ENCODE results near the gene SCAF4. TPM values are rescaled to one million over a fixed set of nuclear protein-coding genes. Genes with fewer than 3 reads are reported as not detected.
A peak's percentile ranks its signal among the peaks of the same experiment; 100 is the strongest.

The SCAF4 gene
- polyA plus RNA-seq, 1 of the 3 experiments (the other 2 are of a cell fraction): 8.5 TPM

DNA sequence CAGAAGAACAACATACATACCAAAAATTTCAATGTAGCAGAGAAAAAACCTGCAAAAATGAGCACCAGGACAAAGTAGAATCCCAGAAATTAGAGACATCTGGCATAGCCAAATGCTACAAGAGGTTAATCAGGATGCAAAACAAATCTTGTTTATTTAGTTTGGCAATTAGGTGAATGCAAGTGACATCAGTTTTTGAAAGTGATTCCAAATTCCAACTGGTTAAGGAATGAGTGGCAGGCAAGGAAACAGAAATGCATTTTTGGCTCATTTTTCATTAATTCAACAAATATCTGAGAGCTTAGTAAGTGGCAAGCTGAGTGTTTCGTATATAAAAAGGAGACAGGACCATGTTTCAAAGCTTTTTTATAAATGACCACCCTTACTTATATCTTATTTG is 21.3 kb downstream of the SCAF4 start:
- Histone ChIP-seq H3K79me2 (ENCODE audit: insufficient read depth) (peaks cover 100% of the 10 kb centered on the region), H3K9me3 (no peaks in the 10 kb centered on the region), H3K27me3 (ENCODE audit: insufficient read depth) (no peaks in the 10 kb centered on the region), H2AFZ (ENCODE audit: low read depth) (no peak overlapping the region), H3K4me3 (ENCODE audit: low read depth in 2 of 2, low read length in 1 of 2) (no peak overlapping the region), H3K4me1 (ENCODE audit: control insufficient read depth in 1 of 2, insufficient read depth in 2 of 2, low read depth in 1 of 2, low read length in 1 of 2) (peaks cover 4 to 34% of the 10 kb centered on the region in 2 experiments), H3F3A (replicated peaks; ENCODE audit: insufficient read depth) (peaks cover 28% of the 10 kb centered on the region), H3K9ac (no peak overlapping the region), H3K9me2 (no peaks in the 10 kb centered on the region), H3K4me2 (peak overlapping the region; percentile 24; the same call in 1 of the 2 replicates), H3K36me3 (replicated peaks in 1 of 2; ENCODE audit: control insufficient read depth in 1 of 2, insufficient read depth in 2 of 2, low read length in 1 of 2) (peaks cover 0 to 3% of the 10 kb centered on the region in 2 experiments), H4K20me1 (ENCODE audit: insufficient read depth) (peaks cover 97% of the 10 kb centered on the region), H3K27ac (ENCODE audit: low read depth in 2 of 2, low read length in 1 of 2) (peak overlapping the region in 1 of 2 experiments; percentile 50; a peak in 2 of 4 replicates)
- ChIA-PET CTCF (no interaction called here), POLR2A (no interaction called here)
- TF ChIP-seq EZH2phosphoT487 (IDR thresholded peaks at IDR 0.05; ENCODE audit: borderline replicate concordance, low read depth) (no peak), NRF1 (IDR thresholded peaks at IDR 0.05; ENCODE audit: low read depth, low read length) (no peak), FOSL2 (IDR thresholded peaks at IDR 0.05; ENCODE audit: borderline replicate concordance, low read depth) (no peak; the same call in 1 of the 2 replicates), ELF1 (IDR thresholded peaks at IDR 0.05) (no peak), NFIC (IDR thresholded peaks at IDR 0.05; ENCODE audit: borderline replicate concordance) (peak; percentile 48; the same call in 1 of the 2 replicates), JUND (IDR thresholded peaks at IDR 0.05) (peak; percentile 20; the same call in 1 of the 2 replicates), FOXJ3 (CRISPR knock-in tag; IDR thresholded peaks at IDR 0.05) (no peak), TEAD4 (IDR thresholded peaks at IDR 0.05; ENCODE audit: borderline replicate concordance, insufficient read depth) (peak; percentile 60; the same call in 1 of the 2 replicates), GATA2 (CRISPR knock-in tag; IDR thresholded peaks at IDR 0.05) (no peak), EP300 (IDR thresholded peaks at IDR 0.05; ENCODE audit: borderline replicate concordance in 1 of 2, low read depth in 1 of 2, low read length in 1 of 2) (0 out of 4 replicates have a peak, but pooled peaks of 1 of the 2 experiments have one; percentile 7), TCF12 (IDR thresholded peaks at IDR 0.05) (0 out of 2 replicates have a peak, but pooled peaks have one; percentile 30), RCOR1 (IDR thresholded peaks at IDR 0.05; ENCODE audit: low read length) (no peak)
- TF ChIP-seq, protein P1, sequence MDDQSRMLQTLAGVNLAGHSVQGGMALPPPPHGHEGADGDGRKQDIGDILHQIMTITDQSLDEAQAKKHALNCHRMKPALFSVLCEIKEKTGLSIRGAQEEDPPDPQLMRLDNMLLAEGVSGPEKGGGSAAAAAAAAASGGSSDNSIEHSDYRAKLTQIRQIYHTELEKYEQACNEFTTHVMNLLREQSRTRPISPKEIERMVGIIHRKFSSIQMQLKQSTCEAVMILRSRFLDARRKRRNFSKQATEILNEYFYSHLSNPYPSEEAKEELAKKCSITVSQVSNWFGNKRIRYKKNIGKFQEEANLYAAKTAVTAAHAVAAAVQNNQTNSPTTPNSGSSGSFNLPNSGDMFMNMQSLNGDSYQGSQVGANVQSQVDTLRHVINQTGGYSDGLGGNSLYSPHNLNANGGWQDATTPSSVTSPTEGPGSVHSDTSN (IDR thresholded peaks at IDR 0.05): peak; percentile 77
- TF ChIP-seq, protein P2, sequence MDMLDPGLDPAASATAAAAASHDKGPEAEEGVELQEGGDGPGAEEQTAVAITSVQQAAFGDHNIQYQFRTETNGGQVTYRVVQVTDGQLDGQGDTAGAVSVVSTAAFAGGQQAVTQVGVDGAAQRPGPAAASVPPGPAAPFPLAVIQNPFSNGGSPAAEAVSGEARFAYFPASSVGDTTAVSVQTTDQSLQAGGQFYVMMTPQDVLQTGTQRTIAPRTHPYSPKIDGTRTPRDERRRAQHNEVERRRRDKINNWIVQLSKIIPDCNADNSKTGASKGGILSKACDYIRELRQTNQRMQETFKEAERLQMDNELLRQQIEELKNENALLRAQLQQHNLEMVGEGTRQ (IDR thresholded peaks at IDR 0.05; ENCODE audit: borderline replicate concordance, low read depth, low read length): no peak
- 23% methylated on average over 1 of the region's 1 CpG for WGBS (ENCODE audit: low lambda C conversion rate)
- DNase-seq: no peak

DNA sequence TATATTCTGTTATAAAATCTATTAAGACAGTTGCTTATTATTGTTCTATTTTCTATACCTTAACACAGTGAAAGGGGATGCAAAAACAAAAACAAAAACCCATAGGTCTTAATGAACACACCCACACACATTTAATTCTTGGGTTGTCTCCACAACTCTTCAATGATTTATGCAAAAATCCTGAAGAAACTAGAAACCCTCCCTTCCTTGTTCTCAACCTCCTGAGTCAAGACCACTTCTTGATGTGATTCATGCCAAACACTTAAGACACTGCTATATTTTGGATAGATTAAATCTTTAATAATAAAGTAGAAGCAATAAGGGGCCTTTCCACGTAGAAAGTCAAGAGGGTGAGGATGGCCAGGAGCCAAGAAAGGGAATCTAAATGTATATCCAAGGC is 23.4 kb downstream of the SCAF4 start:
- H3K36me3 ChIP-seq (replicated peaks in 1 of 2; ENCODE audit: control insufficient read depth in 1 of 2, insufficient read depth in 2 of 2, low read length in 1 of 2): peaks cover 10 to 16% of the 10 kb centered on the region in 2 experiments
- H3K4me3 ChIP-seq (ENCODE audit: low read depth in 2 of 2, low read length in 1 of 2): no peak overlapping the region
- peaks cover 11% of the 10 kb centered on the region for H3F3A ChIP-seq (replicated peaks; ENCODE audit: insufficient read depth)
- H4K20me1 ChIP-seq (ENCODE audit: insufficient read depth): peaks cover 77% of the 10 kb centered on the region
- 37% methylated on average over 1 of the region's 1 CpG for WGBS (ENCODE audit: low lambda C conversion rate)
- peaks cover 0 to 18% of the 10 kb centered on the region in 2 experiments for H3K4me1 ChIP-seq (ENCODE audit: control insufficient read depth in 1 of 2, insufficient read depth in 2 of 2, low read depth in 1 of 2, low read length in 1 of 2)
- peak overlapping the region in 1 of 2 experiments; percentile 17; a peak in 2 of 4 replicates for H3K27ac ChIP-seq (ENCODE audit: low read depth in 2 of 2, low read length in 1 of 2)
- no peak overlapping the region for H3K4me2 ChIP-seq
- H3K27me3 ChIP-seq (ENCODE audit: insufficient read depth): no peaks in the 10 kb centered on the region
- no peaks in the 10 kb centered on the region for H3K9me3 ChIP-seq
- no peaks in the 10 kb centered on the region for H3K9me2 ChIP-seq
- TF ChIP-seq TCF12 (IDR thresholded peaks at IDR 0.05) (no peak), EP300 (IDR thresholded peaks at IDR 0.05; ENCODE audit: borderline replicate concordance in 1 of 2, low read depth in 1 of 2, low read length in 1 of 2) (no peak), RAD21 (IDR thresholded peaks at IDR 0.05; ENCODE audit: low read length) (no peak)
- POLR2A ChIA-PET: no interaction called here
- CTCF ChIA-PET: interaction anchor here (1.1 kb wide), 1 partner anchor 38 kb away, joined by 3 read pairs; no protein-coding TSS in a partner anchor
- no peak for DNase-seq
- H3K79me2 ChIP-seq (ENCODE audit: insufficient read depth): peaks cover 99% of the 10 kb centered on the region
- no peak overlapping the region for H3K9ac ChIP-seq
- H2AFZ ChIP-seq (ENCODE audit: low read depth): no peak overlapping the region

Measured in SK-N-SH (cell line).